ENCODE measurements around the gene TMEM207. TPM values are rescaled to one million over a fixed set of nuclear protein-coding genes. Genes with fewer than 3 reads are reported as not detected.

Gene TMEM207
- total RNA-seq, 1 experiment from 2014 or later = not detected

- TF ChIP-seq, protein P1, sequence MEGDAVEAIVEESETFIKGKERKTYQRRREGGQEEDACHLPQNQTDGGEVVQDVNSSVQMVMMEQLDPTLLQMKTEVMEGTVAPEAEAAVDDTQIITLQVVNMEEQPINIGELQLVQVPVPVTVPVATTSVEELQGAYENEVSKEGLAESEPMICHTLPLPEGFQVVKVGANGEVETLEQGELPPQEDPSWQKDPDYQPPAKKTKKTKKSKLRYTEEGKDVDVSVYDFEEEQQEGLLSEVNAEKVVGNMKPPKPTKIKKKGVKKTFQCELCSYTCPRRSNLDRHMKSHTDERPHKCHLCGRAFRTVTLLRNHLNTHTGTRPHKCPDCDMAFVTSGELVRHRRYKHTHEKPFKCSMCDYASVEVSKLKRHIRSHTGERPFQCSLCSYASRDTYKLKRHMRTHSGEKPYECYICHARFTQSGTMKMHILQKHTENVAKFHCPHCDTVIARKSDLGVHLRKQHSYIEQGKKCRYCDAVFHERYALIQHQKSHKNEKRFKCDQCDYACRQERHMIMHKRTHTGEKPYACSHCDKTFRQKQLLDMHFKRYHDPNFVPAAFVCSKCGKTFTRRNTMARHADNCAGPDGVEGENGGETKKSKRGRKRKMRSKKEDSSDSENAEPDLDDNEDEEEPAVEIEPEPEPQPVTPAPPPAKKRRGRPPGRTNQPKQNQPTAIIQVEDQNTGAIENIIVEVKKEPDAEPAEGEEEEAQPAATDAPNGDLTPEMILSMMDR (IDR thresholded peaks at IDR 0.05 in 2 of 3, conservative IDR thresholded peaks at IDR 0.05 in 1 of 3; ENCODE audit: borderline replicate concordance in 1 of 3, insufficient read depth in 1 of 3, low read depth in 2 of 3, low read length in 2 of 3) = peak; percentile 63 to 81 (median 69)
- no peak for TF ChIP-seq ZFX (IDR thresholded peaks at IDR 0.05)
- TF ChIP-seq POLR2AphosphoS5 (IDR thresholded peaks at IDR 0.05; ENCODE audit: low read depth, low read length) = no peak; the same call in 1 of the 2 replicates
Observed at GRCh38 chr3:190424478-190425439, 24.9 kb downstream of the TMEM207 start (continued).

GRCh38 chr3:190424108-190424477 is 25.6 kb downstream of the TMEM207 start:
- H3K9me2 ChIP-seq (ENCODE audit: insufficient read depth) = no peaks in the 10 kb centered on the region
- H3K27me3 ChIP-seq (ENCODE audit: insufficient read depth, low read length) = no peaks in the 10 kb centered on the region
- no peaks in the 10 kb centered on the region for H3K36me3 ChIP-seq (ENCODE audit: control insufficient read depth in 1 of 2, insufficient read depth in 2 of 2, low read length in 2 of 2)
- H3K79me2 ChIP-seq (ENCODE audit: insufficient read depth, low read length) = no peaks in the 10 kb centered on the region
- no peak overlapping the region for H3K9ac ChIP-seq (ENCODE audit: low read length)
- ChIA-PET POLR2A (interaction anchor here (0.7 to 1.2 kb wide), 3 partner anchors 33 to 261 kb away, joined by 3 read pairs; no protein-coding TSS in a partner anchor), CTCF (interaction anchor here (0.6 to 3.7 kb wide), 16 partner anchors 10 to 463 kb away, joined by 3 to 20 read pairs (median 6); partner anchors contain the start of gene CLDN1), RAD21 (ENCODE audit: low non-redundant PET in 1 of 2, low total read pairs in 2 of 2, uncharacterized antibody in 2 of 2, unreplicated experiment in 2 of 2) (interaction anchor here in 1 of 2 experiments (0.6 kb wide), 1 partner anchor 190 kb away, joined by 3 read pairs; no protein-coding TSS in a partner anchor)
- DNase-seq (ENCODE audit: low read depth, low spot score) (no peak), ATAC-seq (peak; percentile 60)
- peak overlapping the region; percentile 26 for H3K4me2 ChIP-seq (ENCODE audit: low read length)
- no peaks in the 10 kb centered on the region for H3K9me3 ChIP-seq (ENCODE audit: control insufficient read depth in 1 of 2, insufficient read depth in 1 of 2, low read depth in 1 of 2, low read length in 2 of 2)
- peaks cover 0 to 6% of the 10 kb centered on the region in 2 experiments; a peak in 1 of 4 replicates for H3K4me1 ChIP-seq (ENCODE audit: control insufficient read depth in 1 of 2, insufficient read depth in 2 of 2, low read length in 2 of 2)
- H4K20me1 ChIP-seq (ENCODE audit: insufficient read depth) = no peaks in the 10 kb centered on the region
- H3K4me3 ChIP-seq (replicated peaks in 1 of 2; ENCODE audit: low read depth in 1 of 2, low read length in 2 of 2) = no peak overlapping the region
- H3K27ac ChIP-seq (ENCODE audit: low read depth, low read length) = no peak overlapping the region
- no TSS peak for BruUV-seq (replicated peaks)
- intact Hi-C loops (cut with micrococcal nuclease) = loop anchor here (1.0 to 5.0 kb wide), 3 partner anchors 40 to 463 kb away; no protein-coding TSS in a partner anchor
- H2AFZ ChIP-seq (ENCODE audit: low read depth, low read length, poor library complexity, severe bottlenecking) = peak overlapping the region; percentile 99
- TF ChIP-seq CEBPB (IDR thresholded peaks at IDR 0.05; ENCODE audit: low read depth) (no peak), EZH2 (IDR thresholded peaks at IDR 0.05) (no peak), ATF3 (IDR thresholded peaks at IDR 0.05) (no peak), ZNF274 (IDR thresholded peaks at IDR 0.05; ENCODE audit: low read depth, low read length) (no peak), CBX3 (IDR thresholded peaks at IDR 0.05; ENCODE audit: low read depth) (no peak), POLR2A (IDR thresholded peaks at IDR 0.05; ENCODE audit: borderline replicate concordance, extremely low read depth, insufficient read depth, insufficient read length) (no peak), SRF (IDR thresholded peaks at IDR 0.05; ENCODE audit: low read depth) (no peak), ZBTB33 (IDR thresholded peaks at IDR 0.05; ENCODE audit: extremely low read depth, insufficient replicate concordance, low read length) (no peak), EZH2phosphoT487 (IDR thresholded peaks at IDR 0.05; ENCODE audit: borderline replicate concordance) (no peak), ZFX (IDR thresholded peaks at IDR 0.05) (no peak), RAD21 (IDR thresholded peaks at IDR 0.05; ENCODE audit: low read depth) (no peak), FOSL1 (IDR thresholded peaks at IDR 0.05; ENCODE audit: low read depth) (no peak), JUND (IDR thresholded peaks at IDR 0.05) (no peak)
- TF ChIP-seq, protein P2, sequence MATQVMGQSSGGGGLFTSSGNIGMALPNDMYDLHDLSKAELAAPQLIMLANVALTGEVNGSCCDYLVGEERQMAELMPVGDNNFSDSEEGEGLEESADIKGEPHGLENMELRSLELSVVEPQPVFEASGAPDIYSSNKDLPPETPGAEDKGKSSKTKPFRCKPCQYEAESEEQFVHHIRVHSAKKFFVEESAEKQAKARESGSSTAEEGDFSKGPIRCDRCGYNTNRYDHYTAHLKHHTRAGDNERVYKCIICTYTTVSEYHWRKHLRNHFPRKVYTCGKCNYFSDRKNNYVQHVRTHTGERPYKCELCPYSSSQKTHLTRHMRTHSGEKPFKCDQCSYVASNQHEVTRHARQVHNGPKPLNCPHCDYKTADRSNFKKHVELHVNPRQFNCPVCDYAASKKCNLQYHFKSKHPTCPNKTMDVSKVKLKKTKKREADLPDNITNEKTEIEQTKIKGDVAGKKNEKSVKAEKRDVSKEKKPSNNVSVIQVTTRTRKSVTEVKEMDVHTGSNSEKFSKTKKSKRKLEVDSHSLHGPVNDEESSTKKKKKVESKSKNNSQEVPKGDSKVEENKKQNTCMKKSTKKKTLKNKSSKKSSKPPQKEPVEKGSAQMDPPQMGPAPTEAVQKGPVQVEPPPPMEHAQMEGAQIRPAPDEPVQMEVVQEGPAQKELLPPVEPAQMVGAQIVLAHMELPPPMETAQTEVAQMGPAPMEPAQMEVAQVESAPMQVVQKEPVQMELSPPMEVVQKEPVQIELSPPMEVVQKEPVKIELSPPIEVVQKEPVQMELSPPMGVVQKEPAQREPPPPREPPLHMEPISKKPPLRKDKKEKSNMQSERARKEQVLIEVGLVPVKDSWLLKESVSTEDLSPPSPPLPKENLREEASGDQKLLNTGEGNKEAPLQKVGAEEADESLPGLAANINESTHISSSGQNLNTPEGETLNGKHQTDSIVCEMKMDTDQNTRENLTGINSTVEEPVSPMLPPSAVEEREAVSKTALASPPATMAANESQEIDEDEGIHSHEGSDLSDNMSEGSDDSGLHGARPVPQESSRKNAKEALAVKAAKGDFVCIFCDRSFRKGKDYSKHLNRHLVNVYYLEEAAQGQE (IDR thresholded peaks at IDR 0.05; ENCODE audit: low read depth) = no peak

All from HCT116 (cell line).